ENCODE results near the gene SAMHD1. TPM values are rescaled to one million over a fixed set of nuclear protein-coding genes. Genes with fewer than 3 reads are reported as not detected.

SAMHD1 gene
- total and polyA plus RNA-seq, 9 of the 15 experiments (the other 6 are each of a cell fraction or from before 2014, with no cell fraction given) = 6.8 to 20.4 (median 14.8) TPM

- peak; percentile 84 for TF ChIP-seq MYC (IDR thresholded peaks at IDR 0.05; ENCODE audit: low read depth, low read length)
- peak; percentile 70; the same call in 1 of the 2 replicates for TF ChIP-seq MYC (CRISPR knock-in tag; IDR thresholded peaks at IDR 0.05; ENCODE audit: borderline replicate concordance, low read depth)
- peak; percentile 34; the same call in 1 of the 2 replicates for TF ChIP-seq L3MBTL2 (IDR thresholded peaks at IDR 0.05)
- no peak for TF ChIP-seq HOXB6 (CRISPR knock-in tag; IDR thresholded peaks at IDR 0.05; ENCODE audit: borderline replicate concordance)
- 0 out of 2 replicates have a peak, but pooled peaks have one; percentile 30 for TF ChIP-seq ZBTB7A (IDR thresholded peaks at IDR 0.05; ENCODE audit: borderline replicate concordance, control insufficient read depth, low read depth, low read length)
- no peak for TF ChIP-seq NKRF (IDR thresholded peaks at IDR 0.05; ENCODE audit: borderline replicate concordance)
- no peak for TF ChIP-seq BCL6 (CRISPR knock-in tag; IDR thresholded peaks at IDR 0.05)
- no peak for TF ChIP-seq MAFK (IDR thresholded peaks at IDR 0.05; ENCODE audit: low read length)
- TF ChIP-seq THRA (IDR thresholded peaks at IDR 0.05) = no peak
- no peak for TF ChIP-seq DACH1 (IDR thresholded peaks at IDR 0.05; ENCODE audit: partially characterized antibody)
- no peak for TF ChIP-seq TSC22D4 (tag; IDR thresholded peaks at IDR 0.05)
- TF ChIP-seq FOXJ3 (CRISPR knock-in tag; IDR thresholded peaks at IDR 0.05) = no peak
- TF ChIP-seq COPS2 (conservative IDR thresholded peaks at IDR 0.05) = no peak
- TF ChIP-seq ZC3H4 (CRISPR knock-in tag; IDR thresholded peaks at IDR 0.05; ENCODE audit: borderline replicate concordance) = no peak
- no peak for TF ChIP-seq ZNF79 (CRISPR knock-in tag; IDR thresholded peaks at IDR 0.05; ENCODE audit: low read depth)
- TF ChIP-seq ZNF609 (CRISPR knock-in tag; IDR thresholded peaks at IDR 0.05; ENCODE audit: borderline replicate concordance) = no peak
- peak in 1 of 2 experiments; percentile 55; a peak in 2 of 4 replicates for TF ChIP-seq HDAC1 (IDR thresholded peaks at IDR 0.05)
- no peak for TF ChIP-seq CHCHD3 (CRISPR knock-in tag; IDR thresholded peaks at IDR 0.05)
- no peak for TF ChIP-seq MXD1 (CRISPR knock-in tag; IDR thresholded peaks at IDR 0.05; ENCODE audit: borderline replicate concordance, poor library complexity, severe bottlenecking)
Observed at GRCh38 chr20:36861875-36862801, 89.4 kb downstream of the SAMHD1 start (continued).

Data from K562 (cell line).